Jurkat, Clone E6-1 (cell line): ENCODE data around the gene ULK1.
"Not testable (repeated sequence)": the region's sequence is repeated elsewhere in the genome, so short reads cannot be mapped to it uniquely, and the experiment has no call there.

Experiments
- DNase-seq: peaks from one replicate; pipeline ENCODE4 v3.0.0-alpha.2; 2011; ENCODE audit warnings: low read depth, low spot score
- H3K4me3 ChIP-seq: 2 replicates; pipeline ENCODE4 v1.5.1; 2011; ENCODE audit warnings: mild to moderate bottlenecking, low read length, control low read depth, moderate library complexity

ULK1 gene

DNA sequence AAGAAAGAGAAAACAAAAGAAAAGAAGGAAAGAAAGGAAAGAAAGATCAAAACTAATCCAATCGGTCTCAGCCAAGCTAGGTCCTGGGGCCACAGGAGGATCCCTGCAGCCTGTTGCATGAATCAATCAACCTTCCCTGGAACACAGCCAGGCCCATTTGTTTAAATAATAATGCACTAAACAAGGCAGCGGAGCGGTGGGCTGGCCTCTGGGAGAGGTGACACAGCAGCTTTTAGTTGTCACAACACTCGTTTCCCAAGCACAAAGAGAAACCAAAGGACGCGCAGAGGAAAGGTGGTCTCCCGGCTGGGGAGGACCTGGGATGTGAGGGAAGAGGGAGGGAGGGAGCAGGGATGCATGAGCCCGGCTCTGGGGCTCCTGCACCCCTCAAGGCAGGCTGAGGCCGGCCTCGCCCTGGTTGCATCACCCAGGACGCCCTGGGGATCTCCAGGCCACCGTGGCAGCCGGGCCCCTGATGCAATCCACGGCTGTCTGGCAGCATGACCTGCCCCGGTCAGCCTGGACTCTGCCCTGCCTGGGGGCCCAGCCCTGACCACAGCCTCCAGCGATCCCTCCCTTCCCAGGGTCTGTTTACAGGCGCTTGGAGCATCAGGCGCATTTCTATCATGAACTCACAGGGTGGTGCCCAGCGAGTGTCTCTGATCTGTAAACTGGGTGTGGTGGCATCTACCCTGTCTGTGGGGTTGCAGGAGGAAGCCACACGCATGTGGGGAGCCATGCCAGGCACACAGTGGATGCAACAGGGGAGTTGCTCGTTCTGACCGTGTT is 33.8 kb upstream of the ULK1 start:
- no peak overlapping the region for H3K4me3 ChIP-seq
- DNase-seq, result no peak

DNA sequence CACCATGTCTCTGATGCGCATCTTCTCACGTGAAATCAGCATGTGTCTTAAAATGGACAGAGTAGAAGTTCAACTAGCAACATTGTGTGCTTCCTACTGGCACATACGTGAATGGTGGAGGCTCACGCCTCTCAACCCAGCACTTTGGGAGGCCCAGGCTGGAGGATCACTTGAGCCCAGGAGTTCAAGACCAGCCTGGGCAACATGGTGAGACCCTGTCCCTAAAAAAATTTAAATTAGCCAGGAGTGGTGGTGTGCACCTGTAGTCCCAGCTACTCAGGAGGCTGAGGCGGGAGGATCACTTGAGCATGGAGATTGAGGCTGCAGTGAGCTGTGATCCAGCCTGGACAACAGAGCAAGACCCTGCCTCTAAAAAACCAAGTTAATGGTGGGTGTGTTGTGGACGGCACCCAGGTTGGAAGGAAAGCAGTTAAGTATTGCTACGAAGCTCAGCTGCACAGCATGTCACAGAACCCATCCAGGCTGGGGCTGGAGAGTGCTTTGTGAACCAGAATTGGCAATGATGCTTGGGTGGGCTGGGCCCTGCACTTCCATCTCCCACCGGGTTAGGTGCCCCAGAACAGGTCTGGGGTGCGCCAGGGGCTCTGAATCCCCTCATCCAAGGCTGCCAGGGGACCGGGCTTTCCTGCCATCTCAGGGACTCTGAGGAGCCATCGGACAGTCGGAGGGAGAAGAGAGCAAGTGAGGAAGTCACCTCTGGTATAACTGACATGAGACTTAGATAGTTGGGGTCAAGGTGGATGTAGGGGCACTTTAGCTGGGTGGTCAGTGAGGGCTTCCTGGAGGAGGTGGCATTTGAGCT is 33.0 kb upstream of the ULK1 start:
- DNase-seq, result no peak
- H3K4me3 ChIP-seq, result no peak overlapping the region

DNA sequence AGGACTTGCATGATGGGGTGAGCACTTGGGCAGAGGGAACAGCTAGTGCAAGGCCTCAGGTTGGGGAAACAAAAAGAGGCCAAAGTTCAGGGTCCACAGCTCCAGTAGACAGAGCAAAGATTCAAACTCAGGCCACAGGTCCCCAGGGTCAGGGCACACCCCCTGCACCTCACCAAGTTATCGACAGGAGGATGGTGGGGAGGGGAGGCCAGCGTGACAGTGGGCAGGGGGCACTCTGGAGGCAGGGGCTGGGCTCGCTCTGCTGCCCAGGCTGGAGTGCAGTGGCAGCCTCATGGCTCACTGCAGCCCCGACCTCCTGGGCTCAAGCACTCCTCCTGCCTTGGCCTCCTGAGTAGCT is 32.4 kb upstream of the ULK1 start:
- H3K4me3 ChIP-seq, result no peak overlapping the region
- no peak for DNase-seq

DNA sequence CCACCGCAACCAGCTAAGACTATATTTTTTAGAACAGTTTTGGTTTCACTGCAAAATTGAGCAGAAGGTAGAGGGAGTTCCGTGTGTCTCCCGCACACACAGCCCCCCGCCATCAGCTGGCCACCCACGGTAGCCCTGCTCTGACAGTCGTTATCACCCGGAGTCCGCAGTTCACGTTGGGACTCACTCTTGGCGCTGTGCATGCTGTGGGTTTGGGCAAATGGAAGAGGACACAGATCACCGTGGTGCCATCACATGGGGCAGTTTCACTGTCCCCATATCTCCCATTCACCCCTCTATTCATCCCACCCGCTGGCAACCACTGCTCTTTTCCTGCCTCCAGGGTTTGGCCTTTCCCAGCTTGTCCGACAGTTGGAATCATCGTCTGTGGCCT is 31.8 kb upstream of the ULK1 start:
- H3K4me3 ChIP-seq, result no peak overlapping the region
- DNase-seq, result no peak

DNA sequence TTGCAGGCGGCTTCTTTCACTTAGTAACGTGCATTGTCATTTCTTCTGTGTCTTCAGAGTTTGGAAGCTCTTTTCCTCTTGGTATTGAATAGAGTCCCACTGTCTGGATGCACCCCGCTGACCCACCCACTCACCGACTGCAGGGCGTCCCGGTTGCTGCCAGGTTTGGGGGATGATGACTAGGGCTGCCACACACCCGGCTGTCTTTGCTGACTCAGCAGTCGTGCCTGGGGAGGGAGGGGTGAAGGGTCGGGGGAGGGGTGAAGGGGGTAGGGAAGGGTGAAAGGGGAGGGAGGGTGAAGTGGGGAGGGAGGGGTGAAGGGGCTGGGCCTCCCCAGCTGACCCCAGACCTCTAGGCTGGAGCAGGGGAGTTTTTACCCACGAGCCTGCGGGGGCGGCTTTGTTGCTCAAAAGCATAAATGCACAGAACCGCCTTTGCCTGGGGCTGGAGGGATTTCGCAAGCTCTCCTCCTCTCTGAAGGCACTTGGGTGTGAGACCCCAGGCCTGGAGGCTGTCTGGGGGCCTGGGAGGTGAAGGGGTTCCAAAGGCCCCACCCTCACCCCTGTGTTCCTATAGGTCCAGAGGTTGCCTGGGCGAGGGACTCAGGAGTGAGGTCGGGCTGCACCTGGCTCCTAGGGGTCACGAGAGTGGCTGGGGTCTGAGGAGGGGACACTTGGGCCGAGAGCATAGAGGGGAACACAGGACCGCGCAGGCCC is 31.3 kb upstream of the ULK1 start:
- DNase-seq, result no peak
- H3K4me3 ChIP-seq, result no peak overlapping the region

DNA sequence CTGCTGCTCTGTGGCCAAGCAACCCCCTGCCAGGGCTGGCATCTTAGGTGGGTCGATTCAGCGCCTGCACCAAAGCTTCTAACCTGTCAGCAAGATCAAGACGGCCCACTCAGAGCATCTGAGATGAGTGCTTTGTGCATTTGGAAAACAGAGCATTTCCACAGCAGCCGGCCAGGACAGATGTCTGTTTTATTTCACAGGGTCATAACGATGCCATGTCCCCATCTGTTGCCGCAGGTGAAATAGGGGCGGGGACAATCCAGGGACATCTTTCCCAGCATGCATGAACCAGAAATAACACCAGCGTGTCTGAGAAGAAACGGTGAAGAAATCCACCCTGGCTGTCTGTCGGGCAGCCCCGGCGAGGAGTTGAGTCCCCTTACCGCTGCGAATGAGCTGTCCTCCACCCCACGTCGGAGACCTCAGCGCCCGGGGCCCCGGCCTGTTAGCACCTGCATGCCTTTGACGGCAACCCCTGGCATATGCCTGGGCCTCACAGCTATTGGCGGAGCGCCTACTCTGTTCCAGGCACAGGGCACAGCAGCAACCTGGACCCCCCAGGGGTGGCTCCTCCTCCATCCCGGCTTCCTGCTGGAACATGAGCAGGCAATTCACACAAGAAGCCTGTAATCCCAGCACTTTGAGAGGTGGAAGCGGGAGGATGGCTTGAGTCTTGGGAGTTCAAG is 30.6 kb upstream of the ULK1 start:
- DNase-seq, result no peak
- H3K4me3 ChIP-seq, result no peak overlapping the region

DNA sequence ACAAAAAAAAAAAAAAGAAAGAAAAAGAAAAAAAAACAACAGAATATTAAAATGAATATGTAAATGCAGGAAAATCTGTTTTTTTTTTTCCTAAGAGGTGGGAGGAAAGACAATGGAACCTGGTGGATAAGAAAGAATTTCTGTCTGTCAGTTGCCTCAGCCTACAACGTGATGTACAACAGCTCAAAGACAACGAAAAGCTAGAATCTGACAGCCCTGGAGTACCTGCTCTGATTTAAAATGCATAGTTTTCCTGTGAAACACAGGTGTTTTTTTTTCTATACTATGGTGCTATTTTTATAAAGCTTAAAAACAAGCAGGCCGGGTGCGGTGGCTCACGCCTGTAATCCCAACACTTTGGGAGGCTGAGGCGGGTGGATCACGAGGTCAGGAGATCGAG is 30.0 kb upstream of the ULK1 start:
- DNase-seq, result no peak
- no peak overlapping the region for H3K4me3 ChIP-seq

DNA sequence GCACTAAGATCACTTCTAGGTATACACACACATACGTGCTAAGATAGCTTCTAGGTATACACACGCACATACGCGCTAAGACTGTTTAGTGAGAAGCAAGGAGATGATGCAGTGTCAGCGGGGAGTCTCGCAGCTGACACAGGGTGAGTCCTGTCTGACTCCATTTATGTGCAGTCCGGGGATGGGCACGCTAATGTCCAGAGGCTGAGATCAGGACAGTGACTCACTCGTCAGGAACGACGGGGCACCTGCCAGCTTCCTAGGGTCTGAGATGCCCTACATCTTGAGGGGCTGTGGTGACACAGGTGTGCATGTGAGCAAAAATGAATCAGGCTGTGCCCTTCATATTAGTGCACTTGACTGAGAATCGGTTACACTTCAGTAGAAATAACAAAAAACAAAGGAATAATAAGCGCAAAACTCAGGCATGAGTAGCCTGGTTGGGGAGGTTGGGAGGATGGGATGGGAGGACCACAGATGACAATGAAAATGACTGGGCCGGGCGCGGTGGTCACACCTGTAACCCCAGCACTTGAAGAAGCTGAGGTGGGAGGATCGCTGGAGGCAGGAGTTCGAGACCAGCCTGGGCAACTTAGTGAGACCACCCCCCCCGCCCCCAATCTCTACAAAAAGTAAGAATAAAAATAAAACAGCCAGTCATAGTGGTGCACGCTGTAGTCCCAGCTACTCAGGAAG is 29.1 kb upstream of the ULK1 start:
- H3K4me3 ChIP-seq, result no peak overlapping the region
- no peak for DNase-seq

DNA sequence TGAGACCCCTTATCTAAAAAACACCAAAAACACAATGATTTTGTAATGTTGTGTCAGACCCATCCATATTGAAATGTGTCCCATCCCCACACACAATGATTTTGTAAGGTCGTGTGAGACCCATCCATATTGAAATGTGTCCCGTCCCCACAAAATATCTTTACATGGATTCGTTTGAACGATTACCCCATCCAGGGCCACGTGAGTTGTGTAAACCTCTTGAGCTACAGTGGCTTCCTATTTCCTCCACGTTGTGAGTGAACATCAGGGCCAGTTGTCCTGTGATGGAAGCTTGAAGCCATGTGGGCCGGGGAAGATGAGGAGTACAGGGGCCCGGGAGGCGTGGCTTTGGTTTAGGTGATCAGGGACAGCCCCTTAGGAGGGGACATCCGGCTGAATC is 27.0 kb upstream of the ULK1 start:
- H3K4me3 ChIP-seq, result no peak overlapping the region
- no peak for DNase-seq

DNA sequence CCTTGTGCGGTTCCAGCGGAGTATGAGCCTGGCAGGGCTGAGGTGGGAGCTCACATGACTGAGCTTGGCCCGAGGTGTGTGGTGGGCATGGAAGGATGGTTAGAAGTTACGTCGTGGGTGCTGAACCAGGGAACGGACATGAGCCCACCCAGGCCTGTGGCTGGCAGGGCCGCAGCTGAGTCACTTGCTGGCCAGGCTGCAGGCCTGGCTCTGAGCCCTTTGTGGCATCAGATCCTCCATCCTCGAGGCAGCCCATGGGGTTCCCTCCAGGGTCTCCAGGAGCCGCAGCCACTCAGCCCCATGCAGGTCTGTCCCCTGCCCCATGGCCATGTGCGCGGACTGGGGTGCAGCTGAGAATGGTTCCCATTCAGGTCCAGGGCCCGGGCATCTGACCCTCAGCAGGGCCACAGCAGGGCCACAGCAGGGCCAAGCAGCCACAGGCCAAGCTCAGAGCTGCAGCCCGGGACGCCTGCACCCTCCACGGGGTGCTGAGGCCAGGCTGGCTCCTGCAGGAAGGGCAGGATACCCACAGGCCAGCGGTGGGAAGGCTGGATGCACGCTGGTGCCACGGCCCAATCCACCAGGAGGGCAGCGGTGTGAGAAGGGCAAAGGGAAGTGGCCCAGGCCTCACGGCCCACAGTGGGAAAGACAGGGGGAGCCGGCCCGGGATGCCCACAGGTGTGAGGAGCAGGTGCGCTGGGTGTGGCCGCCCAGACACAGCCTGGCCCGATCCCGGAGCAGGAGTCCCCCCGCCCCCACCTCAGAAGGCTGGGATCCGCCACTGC is 26.3 kb upstream of the ULK1 start:
- DNase-seq, result no peak
- no peak overlapping the region for H3K4me3 ChIP-seq

DNA sequence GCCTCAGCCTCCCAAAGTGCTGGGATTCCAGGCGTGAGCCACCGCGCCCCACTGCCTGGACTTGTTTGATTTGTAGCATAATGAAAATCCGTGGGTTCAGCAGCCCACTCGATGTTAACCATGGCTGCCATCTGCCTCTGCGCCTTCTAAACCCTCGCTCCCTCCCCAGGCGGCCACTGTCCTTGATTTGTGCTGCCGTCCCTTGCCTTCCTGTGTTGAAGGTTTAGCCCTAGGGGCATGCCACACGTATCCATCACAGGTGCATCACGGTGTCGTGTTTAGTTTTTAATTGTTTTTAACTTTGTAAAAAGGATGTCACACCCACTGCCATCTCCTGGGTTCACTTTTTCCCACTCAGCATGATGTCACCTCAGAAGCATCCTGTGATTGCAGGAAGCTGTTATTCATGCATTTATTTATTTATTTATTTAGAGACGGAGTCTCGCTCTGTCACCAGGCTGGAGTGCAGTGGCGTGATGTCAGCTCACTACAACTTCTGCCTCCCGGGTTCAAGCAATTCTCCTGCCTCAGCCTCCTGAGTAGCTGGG is 24.5 kb upstream of the ULK1 start:
- DNase-seq, result no peak
- no peak overlapping the region for H3K4me3 ChIP-seq

DNA sequence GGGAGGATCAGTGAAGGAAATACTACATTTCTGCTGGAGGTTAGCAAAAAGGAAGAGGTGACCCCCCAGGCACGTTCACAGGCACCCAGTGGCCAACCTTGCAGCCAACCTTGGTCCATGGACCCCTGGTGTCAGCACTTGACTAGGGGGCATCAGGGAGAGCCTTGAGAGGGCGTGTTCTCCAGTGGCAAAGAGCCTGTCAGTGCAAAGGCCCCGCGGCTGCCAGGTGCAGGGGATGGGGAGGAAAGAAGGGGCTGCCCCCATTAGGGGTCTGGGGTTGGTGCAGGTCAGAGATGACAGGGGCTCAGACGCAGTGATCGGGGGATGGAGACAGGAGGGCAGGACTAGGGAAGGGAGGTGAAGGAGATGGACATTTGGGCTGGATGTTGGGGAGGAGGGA is 22.7 kb upstream of the ULK1 start:
- H3K4me3 ChIP-seq, result no peak overlapping the region
- no peak for DNase-seq

DNA sequence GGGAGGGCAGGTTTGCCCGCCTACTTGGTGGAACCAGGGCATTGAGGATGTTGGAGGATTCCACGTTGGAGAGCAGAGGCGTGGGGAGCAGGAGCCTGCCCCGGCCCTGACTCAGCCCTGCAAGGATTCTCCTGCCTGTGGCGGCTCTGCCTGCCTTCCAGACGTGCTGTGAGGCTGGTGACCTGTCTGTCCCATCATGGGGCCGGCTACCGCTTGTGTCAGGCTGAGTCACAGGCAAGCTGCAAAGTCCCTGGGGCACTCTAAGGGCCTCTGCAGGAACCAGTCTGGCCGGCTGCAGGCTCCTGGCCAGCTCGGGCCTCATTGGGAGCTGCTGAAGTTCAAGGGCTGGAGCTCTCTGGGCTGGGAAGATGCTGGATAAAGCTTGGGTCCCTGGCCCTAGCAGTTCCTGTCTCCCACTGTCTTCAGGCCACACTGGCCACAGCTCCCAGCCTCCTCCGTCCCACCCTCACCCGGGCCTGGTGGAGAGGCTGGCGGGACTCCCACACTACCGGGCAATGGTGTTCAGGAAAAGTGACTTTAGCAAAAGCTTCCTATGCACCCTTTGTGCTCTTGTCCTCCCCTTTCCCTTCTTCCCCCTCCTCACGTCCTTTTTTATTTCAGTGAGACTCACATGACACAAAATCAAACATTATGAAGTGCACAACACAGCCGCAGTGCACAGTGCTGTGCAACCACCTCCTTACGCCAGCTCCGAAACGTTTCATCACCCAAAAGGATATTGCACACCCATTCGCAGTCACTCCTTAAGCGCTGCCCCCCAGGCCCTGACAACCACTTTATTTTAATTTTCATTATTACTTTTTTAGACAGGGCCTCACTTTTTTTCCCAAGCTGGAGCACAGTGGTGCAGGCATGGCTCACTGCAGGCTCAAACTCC is 22.0 kb upstream of the ULK1 start:
- H3K4me3 ChIP-seq, result no peak overlapping the region
- no peak for DNase-seq

DNA sequence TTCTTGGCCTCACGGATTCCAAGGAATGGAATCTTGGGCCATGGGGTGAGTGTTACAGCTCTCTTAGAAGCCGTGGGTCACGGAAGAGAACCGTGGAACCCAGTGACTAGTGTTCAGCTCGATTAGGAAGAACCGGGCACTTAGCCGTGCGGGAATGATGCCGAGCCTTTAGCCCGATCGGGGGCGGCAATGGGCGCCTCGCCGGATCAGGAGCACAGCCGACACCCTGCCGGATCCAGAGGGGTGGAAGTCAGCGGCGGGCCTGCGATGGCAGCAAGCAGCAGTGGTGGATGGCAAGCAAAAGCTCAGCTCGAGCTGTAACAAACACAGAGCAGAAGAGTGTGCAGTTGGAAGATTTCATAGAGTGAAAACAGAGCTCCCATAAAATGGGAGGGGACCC is 21.1 kb upstream of the ULK1 start:
- H3K4me3 ChIP-seq, result no peak overlapping the region
- no peak for DNase-seq

DNA sequence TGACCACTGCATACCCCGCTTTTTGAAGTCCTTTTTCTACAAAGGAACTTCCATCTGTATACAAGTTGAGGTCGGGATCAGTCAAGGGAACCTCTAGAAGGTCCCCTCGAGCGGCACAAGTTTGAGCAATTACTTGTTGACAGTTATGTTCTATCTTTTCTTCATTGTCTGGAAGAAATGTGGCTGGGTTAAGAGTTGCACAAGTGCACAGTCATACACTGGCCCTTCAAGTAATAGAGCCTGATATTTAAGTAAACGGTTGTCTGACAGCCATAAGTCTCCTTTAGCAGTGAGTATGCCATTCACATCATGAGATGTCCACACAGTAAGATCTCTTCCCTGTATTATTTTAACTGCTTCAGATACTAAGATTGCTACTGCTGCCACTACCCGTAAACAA is 19.4 kb upstream of the ULK1 start:
- DNase-seq, H3K4me3 ChIP-seq: not testable (repeated sequence)

DNA sequence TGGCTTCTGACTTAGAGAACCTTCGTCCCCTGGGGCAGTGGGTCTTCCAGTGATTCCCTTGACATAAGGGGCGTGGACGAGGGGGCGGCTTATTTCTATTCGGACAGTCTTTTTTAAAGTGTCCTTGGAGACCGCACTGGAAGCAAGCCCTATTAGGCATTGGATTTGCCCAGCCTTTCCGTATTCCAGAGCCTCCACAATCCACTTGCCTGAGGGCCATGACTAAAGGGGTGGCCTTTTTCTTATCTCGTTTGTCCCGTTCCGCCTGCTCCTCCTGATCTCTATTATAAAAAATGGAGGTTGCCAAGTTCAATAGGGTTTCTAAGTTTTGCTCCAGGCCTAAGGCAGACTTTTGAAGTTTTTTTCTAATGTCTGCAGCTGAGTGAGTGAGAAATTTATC is 17.2 kb upstream of the ULK1 start:
- H3K4me3 ChIP-seq, DNase-seq: not testable (repeated sequence)

DNA sequence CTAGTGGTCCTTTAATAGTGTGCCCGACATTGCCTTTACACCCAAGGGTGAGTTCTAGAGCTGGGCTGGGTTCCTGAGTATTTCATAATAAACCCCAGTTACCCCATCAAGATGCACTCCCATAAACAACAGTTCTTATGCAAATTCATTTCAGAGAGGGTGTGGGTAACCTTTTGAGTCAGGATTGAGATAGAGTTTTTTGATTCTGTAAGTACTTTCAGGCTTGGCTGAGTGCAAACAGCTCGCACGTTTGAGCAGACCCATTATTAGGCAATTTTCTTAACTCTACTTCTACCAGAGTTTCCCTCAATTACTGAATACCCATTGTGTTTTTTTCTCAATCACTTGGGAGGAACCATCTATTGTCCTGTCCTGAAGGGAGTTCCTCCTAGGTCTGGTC is 16.0 kb upstream of the ULK1 start:
- not testable (repeated sequence) for DNase-seq, H3K4me3 ChIP-seq
